Hypothalamus (tissue), 51 donors: ENCODE results near the gene CDC7.

ENCODE experiments used
- DNase-seq, 51 donors: peaks; one replicate each; lab custom pipeline; 2025; lab: John Stamatoyannopoulos, UW

Gene CDC7

GRCh38 chr1:91546301-91546581, 45.6 kb downstream of the CDC7 start:
- DNase-seq: no peak

GRCh38 chr1:91546876-91547275, 46.2 kb downstream of the CDC7 start:
- DNase-seq: no peak

GRCh38 chr1:91548376-91549040, 47.9 kb downstream of the CDC7 start:
- DNase-seq: no peak

GRCh38 chr1:91549041-91549735, 48.5 kb downstream of the CDC7 start:
- no peak for DNase-seq

GRCh38 chr1:91550961-91551360, 50.3 kb downstream of the CDC7 start:
- no peak for DNase-seq

GRCh38 chr1:91552091-91552490, 51.4 kb downstream of the CDC7 start:
- DNase-seq: no peak

- DNase-seq: no peak
Observed at GRCh38 chr1:91552596-91552995, 51.9 kb downstream of the CDC7 start.

GRCh38 chr1:91553177-91553591, 52.5 kb downstream of the CDC7 start:
- peak in 23 of 51 donors; percentile 4 to 64 (median 25) for DNase-seq

GRCh38 chr1:91555074-91555730, 54.6 kb downstream of the CDC7 start:
- DNase-seq: no peak

GRCh38 chr1:91555821-91556531, 55.3 kb downstream of the CDC7 start:
- DNase-seq: no peak

GRCh38 chr1:91556556-91556955, 55.9 kb downstream of the CDC7 start:
- no peak for DNase-seq

GRCh38 chr1:91557039-91557690, 56.5 kb downstream of the CDC7 start:
- DNase-seq: no peak

- DNase-seq: no peak
Observed at GRCh38 chr1:91557826-91558225, 57.2 kb downstream of the CDC7 start.

GRCh38 chr1:91559046-91559750, 58.5 kb downstream of the CDC7 start:
- DNase-seq: no peak

- no peak for DNase-seq
Observed at GRCh38 chr1:91559838-91560565, 59.4 kb downstream of the CDC7 start.

- peak in 2 of 51 donors; percentile 4 to 5 for DNase-seq
Observed at GRCh38 chr1:91564888-91565701, 64.4 kb downstream of the CDC7 start.

GRCh38 chr1:91567583-91567982, 66.9 kb downstream of the CDC7 start:
- no peak for DNase-seq

- no peak for DNase-seq
Observed at GRCh38 chr1:91568261-91568660, 67.6 kb downstream of the CDC7 start.
